Sigmoid colon (tissue), 4 donors: Measurements from ENCODE around the gene TPST2.

Experiments used
- EP300 ChIP-seq, 4 donors: sonication (generic); formaldehyde crosslinking; IDR thresholded peaks; one replicate each; pipeline ENCODE4 v1.6.1; 2017; ENCODE audit warnings: antibody characterized with exemption in 4 of 4
- POLR2A ChIP-seq, 2 donors: fragments of 450-650 bp; IDR thresholded peaks; one replicate each; pipeline ENCODE4 v1.6.1; 2016; ENCODE audit warnings: antibody characterized with exemption in 2 of 2, mild to moderate bottlenecking in 2 of 2, moderate library complexity in 2 of 2
- POLR2AphosphoS5 ChIP-seq, 4 donors: sonication (generic); formaldehyde crosslinking; IDR thresholded peaks; one replicate each; pipeline ENCODE4 v1.6.1; 2017; ENCODE audit warnings: antibody characterized with exemption in 4 of 4
- TF ChIP-seq, protein P1 (sequence below), 4 experiments: fragments of 450-650 bp in 3 of 4; fragments of 200-600 bp in 1 of 4; IDR thresholded peaks; one replicate each; pipeline ENCODE4 v1.5.1; 2016 to 2019; ENCODE audit warnings: antibody characterized with exemption in 4 of 4, mild to moderate bottlenecking in 3 of 4, moderate library complexity in 2 of 4

DNA sequence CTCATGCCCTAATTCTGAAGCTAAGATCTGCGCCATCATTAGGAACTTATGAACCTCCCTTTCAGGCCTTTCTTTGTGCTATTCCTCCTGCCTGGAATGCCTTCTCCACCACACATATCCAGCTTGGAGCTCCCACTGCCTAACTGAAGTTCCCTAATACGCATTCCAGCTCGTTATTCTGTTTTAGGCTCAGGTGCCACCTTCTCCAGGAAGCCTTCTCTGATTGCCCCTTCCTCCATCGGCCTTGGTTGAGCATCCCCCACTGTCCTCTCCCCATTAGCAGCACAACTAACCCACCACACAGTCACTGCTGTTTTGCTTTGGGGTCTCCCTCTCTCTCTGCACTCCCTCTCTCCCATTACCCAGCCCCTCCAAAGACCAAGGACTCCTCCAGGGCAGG lies 22.7 kb upstream of the TPST2 start:
- TF ChIP-seq, protein P1, sequence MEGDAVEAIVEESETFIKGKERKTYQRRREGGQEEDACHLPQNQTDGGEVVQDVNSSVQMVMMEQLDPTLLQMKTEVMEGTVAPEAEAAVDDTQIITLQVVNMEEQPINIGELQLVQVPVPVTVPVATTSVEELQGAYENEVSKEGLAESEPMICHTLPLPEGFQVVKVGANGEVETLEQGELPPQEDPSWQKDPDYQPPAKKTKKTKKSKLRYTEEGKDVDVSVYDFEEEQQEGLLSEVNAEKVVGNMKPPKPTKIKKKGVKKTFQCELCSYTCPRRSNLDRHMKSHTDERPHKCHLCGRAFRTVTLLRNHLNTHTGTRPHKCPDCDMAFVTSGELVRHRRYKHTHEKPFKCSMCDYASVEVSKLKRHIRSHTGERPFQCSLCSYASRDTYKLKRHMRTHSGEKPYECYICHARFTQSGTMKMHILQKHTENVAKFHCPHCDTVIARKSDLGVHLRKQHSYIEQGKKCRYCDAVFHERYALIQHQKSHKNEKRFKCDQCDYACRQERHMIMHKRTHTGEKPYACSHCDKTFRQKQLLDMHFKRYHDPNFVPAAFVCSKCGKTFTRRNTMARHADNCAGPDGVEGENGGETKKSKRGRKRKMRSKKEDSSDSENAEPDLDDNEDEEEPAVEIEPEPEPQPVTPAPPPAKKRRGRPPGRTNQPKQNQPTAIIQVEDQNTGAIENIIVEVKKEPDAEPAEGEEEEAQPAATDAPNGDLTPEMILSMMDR (IDR thresholded peaks at IDR 0.05) = no peak
- no peak for TF ChIP-seq POLR2AphosphoS5 (IDR thresholded peaks at IDR 0.05)
- TF ChIP-seq POLR2A (IDR thresholded peaks at IDR 0.05) = no peak
- no peak for TF ChIP-seq EP300 (IDR thresholded peaks at IDR 0.05)
